OCI-LY3 (cell line): ENCODE results near the gene GPD2.

Source experiments
- H2AFZ ChIP-seq: fragments of 200-600, 300-600 bp; shearing (Covaris generic); 2 replicates; pipeline ENCODE4 v1.6.0; 2014; ENCODE audit warnings: antibody characterized with exemption, low read depth, low read length
- H3K27ac ChIP-seq: fragments of 200-600, 300-600 bp; sonication (generic); 2 replicates; pipeline ENCODE4 v1.5.1; 2014; ENCODE audit warnings: mild to moderate bottlenecking, low read length, moderate library complexity, mixed read lengths
- H3K27me3 ChIP-seq: fragments of 200-600, 300-600 bp; sonication (generic); 2 replicates; pipeline ENCODE4 v1.6.1; 2014; ENCODE audit warnings: low read depth, low read length, mixed read lengths
- H3K36me3 ChIP-seq: fragments of 200-600, 300-600 bp; sonication (generic); replicated peaks from 2 replicates; pipeline ENCODE3; 2014; ENCODE audit warnings: low read depth, low read length, mixed read lengths
- H3K4me1 ChIP-seq: fragments of 300-600, 200-600 bp; sonication (generic); 2 replicates; pipeline ENCODE4 v1.6.1; 2014; ENCODE audit warnings: low read length, mixed read lengths
- H3K4me2 ChIP-seq: fragments of 200-600, 300-600 bp; sonication (generic); 2 replicates; pipeline ENCODE4 v1.6.1; 2014; ENCODE audit warnings: low read length, mixed read lengths
- H3K4me3 ChIP-seq: fragments of 300-600, 200-600 bp; sonication (generic); 2 replicates; pipeline ENCODE4 v1.5.1; 2014; ENCODE audit warnings: antibody characterized with exemption, mild to moderate bottlenecking, low read length, moderate library complexity
- H3K79me2 ChIP-seq: fragments of 300-600, 200-600 bp; shearing (Covaris generic); 2 replicates; pipeline ENCODE4 v1.6.1; 2014; ENCODE audit warnings: mild to moderate bottlenecking, low read length, mixed read lengths
- H3K9ac ChIP-seq: fragments of 300-600, 200-600 bp; shearing (Covaris generic); 2 replicates; pipeline ENCODE4 v1.6.0; 2014; ENCODE audit warnings: mild to moderate bottlenecking, low read length, moderate library complexity
- H3K9me3 ChIP-seq: fragments of 200-600, 300-600 bp; shearing (Covaris generic); 2 replicates; pipeline ENCODE4 v1.6.1; 2014; ENCODE audit warnings: low read length, mixed read lengths; ENCODE audit not compliant: insufficient read depth
- H4K20me1 ChIP-seq: fragments of 200-600, 300-600 bp; sonication (generic); 2 replicates; pipeline ENCODE4 v1.6.1; 2016; ENCODE audit warnings: low read length, mixed read lengths; ENCODE audit not compliant: insufficient read depth
- EZH2phosphoT487 ChIP-seq: fragments of 200-600 bp; shearing (Covaris generic); IDR thresholded peaks from 2 replicates; pipeline ENCODE4 v1.6.1; 2018; ENCODE audit warnings: antibody characterized with exemption, mixed run types, low read depth
- TF ChIP-seq, protein P1 (sequence below): fragments of 200-600, 300-600 bp; sonication (generic); IDR thresholded peaks from 2 replicates; pipeline ENCODE4 v1.5.1; 2014; ENCODE audit warnings: antibody characterized with exemption, low read length, low read depth

Gene GPD2

DNA sequence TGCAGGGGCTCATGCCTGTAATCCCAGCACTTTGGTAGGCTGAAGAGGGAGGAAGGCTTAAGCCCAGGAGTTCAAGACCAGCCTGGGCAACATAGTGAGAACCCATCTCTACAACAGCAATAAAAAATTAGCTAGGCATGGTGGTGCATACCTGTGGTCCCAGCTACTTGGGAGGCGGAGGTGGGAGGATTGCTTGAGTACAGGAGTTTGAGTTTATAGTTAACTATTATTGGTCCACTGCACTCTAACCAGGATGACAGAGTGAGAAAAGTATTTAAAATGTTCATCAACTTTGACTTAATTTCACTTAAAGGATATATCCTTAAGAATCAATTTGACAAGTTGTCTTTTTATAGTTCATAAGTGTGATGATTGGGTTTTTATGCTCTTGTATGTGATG lies 14.3 kb upstream of the GPD2 start:
- peaks cover 3% of the 10 kb centered on the region for H3K4me1 ChIP-seq
- no peak overlapping the region for H3K9ac ChIP-seq
- H3K4me3 ChIP-seq: no peak overlapping the region
- no peak overlapping the region for H3K4me2 ChIP-seq
- no peaks in the 10 kb centered on the region for H4K20me1 ChIP-seq
- no peaks in the 10 kb centered on the region for H3K9me3 ChIP-seq
- H3K27me3 ChIP-seq: no peaks in the 10 kb centered on the region
- no peaks in the 10 kb centered on the region for H3K36me3 ChIP-seq
- no peak for TF ChIP-seq EZH2phosphoT487
- H2AFZ ChIP-seq: no peak overlapping the region
- no peaks in the 10 kb centered on the region for H3K79me2 ChIP-seq
- no peak overlapping the region for H3K27ac ChIP-seq

DNA sequence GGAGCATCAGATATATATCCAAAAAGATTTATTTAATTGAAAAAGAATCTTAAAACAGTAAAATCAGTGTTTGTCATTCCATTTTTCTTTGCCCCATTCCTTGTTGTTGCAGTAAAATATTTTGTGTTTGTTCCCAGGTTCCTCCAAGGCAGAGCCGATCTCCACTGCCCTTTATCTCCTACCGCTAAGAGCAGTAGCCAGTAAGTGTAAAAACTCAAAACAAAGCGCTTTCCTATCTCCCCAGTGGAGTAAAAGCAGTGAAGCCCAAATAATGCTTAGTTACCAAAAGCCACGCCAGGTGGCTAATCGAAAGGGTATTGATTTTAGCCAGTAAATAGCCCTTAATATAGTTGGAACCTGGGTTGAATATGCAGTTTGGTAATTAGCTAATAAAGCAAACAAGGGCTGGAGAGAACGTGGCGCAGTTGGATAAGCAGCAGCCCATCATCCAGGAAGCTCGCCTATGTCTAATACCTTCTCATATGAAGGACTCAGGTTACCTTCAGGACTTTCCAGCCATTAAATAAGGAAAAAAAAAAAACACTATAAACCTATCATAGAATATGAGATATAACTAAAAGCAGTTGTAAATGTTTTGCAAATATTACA lies 12.4 kb upstream of the GPD2 start:
- no peaks in the 10 kb centered on the region for H3K9me3 ChIP-seq
- no peak overlapping the region for H3K4me3 ChIP-seq
- H3K4me2 ChIP-seq: no peak overlapping the region
- H3K27me3 ChIP-seq: no peaks in the 10 kb centered on the region
- H3K4me1 ChIP-seq: peaks cover 14% of the 10 kb centered on the region
- H3K79me2 ChIP-seq: no peaks in the 10 kb centered on the region
- no peak overlapping the region for H3K9ac ChIP-seq
- H3K36me3 ChIP-seq: no peaks in the 10 kb centered on the region
- no peak overlapping the region for H2AFZ ChIP-seq
- no peaks in the 10 kb centered on the region for H4K20me1 ChIP-seq
- TF ChIP-seq, protein P1, sequence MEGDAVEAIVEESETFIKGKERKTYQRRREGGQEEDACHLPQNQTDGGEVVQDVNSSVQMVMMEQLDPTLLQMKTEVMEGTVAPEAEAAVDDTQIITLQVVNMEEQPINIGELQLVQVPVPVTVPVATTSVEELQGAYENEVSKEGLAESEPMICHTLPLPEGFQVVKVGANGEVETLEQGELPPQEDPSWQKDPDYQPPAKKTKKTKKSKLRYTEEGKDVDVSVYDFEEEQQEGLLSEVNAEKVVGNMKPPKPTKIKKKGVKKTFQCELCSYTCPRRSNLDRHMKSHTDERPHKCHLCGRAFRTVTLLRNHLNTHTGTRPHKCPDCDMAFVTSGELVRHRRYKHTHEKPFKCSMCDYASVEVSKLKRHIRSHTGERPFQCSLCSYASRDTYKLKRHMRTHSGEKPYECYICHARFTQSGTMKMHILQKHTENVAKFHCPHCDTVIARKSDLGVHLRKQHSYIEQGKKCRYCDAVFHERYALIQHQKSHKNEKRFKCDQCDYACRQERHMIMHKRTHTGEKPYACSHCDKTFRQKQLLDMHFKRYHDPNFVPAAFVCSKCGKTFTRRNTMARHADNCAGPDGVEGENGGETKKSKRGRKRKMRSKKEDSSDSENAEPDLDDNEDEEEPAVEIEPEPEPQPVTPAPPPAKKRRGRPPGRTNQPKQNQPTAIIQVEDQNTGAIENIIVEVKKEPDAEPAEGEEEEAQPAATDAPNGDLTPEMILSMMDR: no peak
- TF ChIP-seq EZH2phosphoT487: no peak
- H3K27ac ChIP-seq: no peak overlapping the region

DNA sequence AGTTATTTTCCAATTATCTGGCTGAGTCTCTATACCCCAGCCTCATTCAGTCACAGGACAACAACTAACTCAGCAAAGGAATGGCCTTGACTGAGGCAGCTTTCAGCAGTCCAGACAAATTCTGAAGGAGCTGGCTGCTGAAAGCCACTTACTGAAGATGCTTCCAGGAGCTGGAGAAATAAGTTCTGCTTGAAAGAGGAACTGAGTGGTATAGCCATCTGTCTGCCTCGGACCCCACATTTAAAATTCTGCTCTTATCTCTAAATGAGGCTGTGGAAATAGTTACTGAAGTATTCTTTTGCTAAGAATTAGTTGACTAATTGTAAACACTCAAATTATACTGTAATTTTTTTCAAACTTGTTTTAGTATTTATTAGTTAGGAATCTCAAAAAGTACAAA lies 9.1 kb upstream of the GPD2 start:
- Histone ChIP-seq H3K4me1 (peaks cover 31% of the 10 kb centered on the region), H3K9me3 (no peaks in the 10 kb centered on the region), H2AFZ (no peak overlapping the region), H3K27ac (no peak overlapping the region), H3K9ac (no peak overlapping the region), H3K36me3 (no peaks in the 10 kb centered on the region), H3K27me3 (no peaks in the 10 kb centered on the region), H4K20me1 (no peaks in the 10 kb centered on the region), H3K4me2 (peak overlapping the region; percentile 14; the same call in 1 of the 2 replicates), H3K79me2 (no peaks in the 10 kb centered on the region), H3K4me3 (no peak overlapping the region)
- TF ChIP-seq, protein P1: no peak
- no peak for TF ChIP-seq EZH2phosphoT487

DNA sequence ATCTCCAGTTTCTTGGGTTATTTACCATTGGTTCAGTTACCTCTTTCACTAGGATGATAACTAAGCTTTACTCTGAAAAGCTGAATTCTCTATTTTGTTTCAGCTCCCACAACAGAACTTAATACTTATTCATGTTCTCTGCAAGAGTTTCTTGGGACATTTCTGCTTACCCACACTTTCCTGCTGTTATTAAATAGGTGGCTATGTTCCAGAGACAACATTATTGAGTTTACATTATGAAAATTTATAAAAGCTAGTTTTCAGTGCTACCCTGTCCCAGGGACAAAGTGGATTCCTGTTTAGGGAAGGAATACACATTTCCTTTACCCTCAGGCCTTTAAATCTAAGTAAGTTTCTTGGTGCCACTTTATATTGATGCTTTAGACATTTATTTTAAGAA lies 7.0 kb upstream of the GPD2 start:
- H3K4me1 ChIP-seq: peaks cover 38% of the 10 kb centered on the region
- no peak overlapping the region for H3K9ac ChIP-seq
- no peaks in the 10 kb centered on the region for H3K79me2 ChIP-seq
- H3K36me3 ChIP-seq: no peaks in the 10 kb centered on the region
- H3K4me2 ChIP-seq: no peak overlapping the region
- TF ChIP-seq, protein P1: no peak
- TF ChIP-seq EZH2phosphoT487: no peak
- H3K27ac ChIP-seq: no peak overlapping the region
- no peak overlapping the region for H3K4me3 ChIP-seq
- no peaks in the 10 kb centered on the region for H3K27me3 ChIP-seq
- H3K9me3 ChIP-seq: no peaks in the 10 kb centered on the region
- H4K20me1 ChIP-seq: no peaks in the 10 kb centered on the region
- no peak overlapping the region for H2AFZ ChIP-seq
